AG20443 (cell line): ENCODE measurements around the gene MTG2.

Experiments used
- DNase-seq: peaks from one replicate; pipeline ENCODE4 v3.0.0; 2012; ENCODE audit warnings: low spot score, mixed read lengths

The MTG2 gene

GRCh38 chr20:62186887-62187866, 4.3 kb downstream of the MTG2 start:
- DNase-seq = peak; percentile 47

- no peak for DNase-seq
These were observed 8.0 kb downstream of the MTG2 start for GRCh38 chr20:62190639-62191411.

DNA sequence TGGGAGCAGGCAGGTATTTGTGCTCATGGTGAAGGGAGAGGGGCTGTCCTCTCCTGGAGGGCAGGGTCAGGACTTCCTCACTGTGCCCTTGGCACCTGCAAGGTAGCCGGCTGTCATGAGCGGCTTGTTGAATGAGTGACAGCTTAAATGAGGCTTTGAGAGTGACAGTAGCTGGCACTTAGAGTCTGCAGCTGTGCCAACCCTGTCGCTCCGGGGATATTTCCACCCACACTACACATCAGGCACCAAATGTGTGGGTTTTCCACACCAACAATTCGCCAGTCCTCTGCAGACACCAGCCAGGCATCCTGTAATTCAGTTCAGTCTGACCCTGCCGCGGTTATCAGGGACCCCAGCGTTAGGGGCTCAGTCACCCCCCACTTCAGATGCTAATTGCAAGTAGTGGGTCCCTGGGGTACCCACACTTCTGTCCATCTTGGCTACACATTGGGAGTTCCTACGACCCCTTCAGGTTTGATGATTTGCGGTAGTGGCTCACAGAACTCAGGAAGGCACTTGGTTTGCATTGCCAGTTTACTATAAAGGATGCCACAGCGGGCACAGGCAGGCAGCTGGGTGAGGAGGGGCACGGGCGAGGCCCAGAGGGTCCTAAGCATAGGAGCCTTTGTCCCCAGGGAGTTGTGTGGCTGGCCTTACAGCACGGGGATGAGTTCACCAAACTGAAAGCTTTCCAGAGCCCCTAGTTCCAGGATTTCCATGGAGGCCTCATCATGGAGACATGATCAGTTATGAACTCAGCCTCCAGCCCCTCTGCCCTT, 9.1 kb downstream of the MTG2 start:
- DNase-seq = no peak

DNA sequence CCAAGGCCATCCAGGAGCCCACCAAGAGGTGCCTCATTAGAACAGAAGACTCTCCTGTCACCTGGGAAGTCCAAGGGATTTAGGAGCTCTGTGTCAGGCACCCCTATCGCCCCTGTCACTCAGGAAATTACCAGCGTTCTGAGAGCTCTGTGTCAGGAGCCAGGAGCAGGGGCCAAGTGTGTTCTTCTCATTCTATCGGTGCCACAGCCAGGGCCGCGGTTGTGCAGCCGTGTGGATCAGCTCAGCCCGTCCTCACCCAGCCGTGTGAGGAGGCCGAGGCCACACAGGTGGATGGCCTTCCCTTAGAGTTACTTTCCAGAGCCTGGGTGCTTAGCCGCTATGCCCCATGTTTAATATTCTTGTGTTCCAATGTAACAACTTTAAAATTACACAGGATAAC, 9.8 kb downstream of the MTG2 start:
- no peak for DNase-seq

- DNase-seq = no peak
These were observed 10.5 kb downstream of the MTG2 start for GRCh38 chr20:62193079-62194025.

DNA sequence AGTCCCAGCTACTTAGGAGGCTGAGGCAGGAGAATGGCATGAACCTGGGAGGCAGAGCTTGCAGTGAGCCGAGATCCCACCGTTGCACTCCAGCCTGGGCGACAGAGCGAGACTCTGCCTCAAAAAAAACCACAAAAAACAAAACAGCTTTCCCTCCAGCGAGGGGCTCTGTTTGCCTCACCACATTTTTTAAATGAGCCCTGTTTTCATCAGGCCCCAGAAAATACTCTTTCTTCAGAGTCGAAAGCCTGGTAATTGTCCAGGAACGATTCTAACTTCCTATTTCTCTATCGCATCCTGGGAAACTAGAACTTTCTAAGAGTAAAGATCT, 12.2 kb downstream of the MTG2 start:
- no peak for DNase-seq

- no peak for DNase-seq
These were observed 12.9 kb downstream of the MTG2 start for GRCh38 chr20:62195736-62196135.

GRCh38 chr20:62196286-62196685, 13.5 kb downstream of the MTG2 start:
- DNase-seq = no peak

DNA sequence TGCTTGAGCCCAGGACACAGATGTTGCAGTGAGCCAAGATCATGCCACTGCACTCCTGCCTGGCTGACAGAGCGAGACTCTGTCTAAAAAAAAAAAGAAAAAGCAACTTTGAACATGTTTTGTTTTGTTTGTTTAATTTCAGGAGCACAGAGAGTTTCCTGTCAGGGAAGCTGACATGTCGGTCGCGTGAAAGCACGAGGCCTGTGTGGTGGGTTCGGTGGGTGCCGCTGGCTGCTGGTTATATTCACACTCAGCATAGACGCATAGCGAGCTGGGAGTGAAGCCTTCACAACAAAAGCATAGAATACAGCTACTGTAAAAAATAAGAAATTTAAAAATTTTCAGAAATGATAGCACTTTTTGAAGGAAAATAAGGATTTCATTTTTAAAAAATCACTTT, 14.5 kb downstream of the MTG2 start:
- no peak for DNase-seq

DNA sequence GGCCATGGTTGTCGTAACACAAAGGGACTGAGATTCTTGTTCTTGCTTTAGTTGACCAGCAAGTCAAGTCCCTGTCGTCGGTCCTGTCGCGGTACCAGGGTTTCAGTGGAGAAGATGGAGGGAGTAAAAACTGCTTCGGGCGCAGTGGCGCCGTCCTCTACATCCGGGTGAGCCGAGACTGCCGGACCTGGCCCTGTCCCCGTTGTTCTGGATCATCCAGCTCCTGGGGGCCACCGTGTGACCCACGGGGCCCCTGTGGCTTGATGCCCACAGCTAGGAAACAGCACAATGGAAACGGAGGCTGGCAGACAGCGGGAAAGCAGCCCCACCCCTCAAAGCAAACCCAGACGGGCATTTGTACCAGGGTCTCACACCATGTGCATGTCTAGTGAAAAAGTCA, 15.0 kb downstream of the MTG2 start:
- DNase-seq = no peak

GRCh38 chr20:62198496-62198895, 15.7 kb downstream of the MTG2 start:
- no peak for DNase-seq

DNA sequence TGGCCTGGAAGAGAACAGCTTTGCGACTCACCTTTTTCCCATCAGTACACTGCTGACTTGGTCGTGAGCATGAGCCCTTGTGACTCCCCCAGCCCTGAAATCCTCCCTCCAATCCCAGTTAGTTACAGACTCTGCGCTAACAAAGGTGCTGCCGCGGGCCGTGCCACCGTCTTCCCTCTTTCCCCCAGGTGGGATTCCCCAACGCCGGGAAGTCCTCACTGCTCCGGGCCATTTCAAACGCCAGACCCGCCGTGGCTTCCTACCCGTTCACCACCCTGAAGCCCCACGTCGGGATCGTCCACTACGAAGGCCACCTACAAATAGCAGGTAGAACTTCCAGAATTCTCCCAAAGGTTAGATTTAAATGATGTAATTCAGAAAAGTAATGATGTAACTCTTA, 16.1 kb downstream of the MTG2 start:
- no peak for DNase-seq

- no peak for DNase-seq
These were observed 17.8 kb downstream of the MTG2 start for GRCh38 chr20:62200491-62201172.

GRCh38 chr20:62201173-62202082, 18.6 kb downstream of the MTG2 start:
- DNase-seq = no peak

GRCh38 chr20:62202083-62202395, 19.2 kb downstream of the MTG2 start:
- no peak for DNase-seq

DNA sequence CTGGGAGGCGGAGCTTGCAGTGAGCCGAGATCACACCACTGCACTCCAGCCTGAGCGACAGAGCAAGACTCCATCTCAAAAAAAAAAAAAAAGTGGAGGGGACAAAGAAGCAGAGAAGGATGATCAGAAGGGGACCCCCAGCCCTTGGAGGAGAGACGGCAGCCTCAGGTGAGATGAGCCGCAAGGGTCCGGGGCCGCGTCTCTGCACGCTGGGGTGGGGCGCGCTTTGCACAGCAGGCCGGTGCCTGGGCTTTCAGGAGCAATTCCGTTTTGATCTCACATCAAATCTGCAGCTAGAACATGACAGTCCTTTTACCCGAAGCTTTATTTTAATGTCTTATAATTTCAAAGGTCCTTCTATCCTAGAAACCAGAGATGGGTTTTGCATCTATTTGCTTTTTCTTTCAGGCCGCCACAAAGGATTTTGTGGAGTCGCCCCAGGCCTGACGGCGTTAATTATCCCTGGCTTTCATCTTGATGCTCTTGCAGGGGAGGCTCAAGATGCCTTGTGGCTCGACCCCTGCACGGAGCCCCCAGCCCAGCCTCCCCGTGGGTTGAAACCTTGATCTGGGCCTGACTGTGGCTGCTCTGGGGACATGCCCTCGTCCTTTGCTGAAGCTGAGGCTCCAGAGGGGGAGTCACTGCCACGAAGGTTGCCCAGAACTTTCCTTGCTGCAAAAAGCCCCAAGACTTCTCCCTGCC, 20.0 kb downstream of the MTG2 start:
- DNase-seq = no peak

DNA sequence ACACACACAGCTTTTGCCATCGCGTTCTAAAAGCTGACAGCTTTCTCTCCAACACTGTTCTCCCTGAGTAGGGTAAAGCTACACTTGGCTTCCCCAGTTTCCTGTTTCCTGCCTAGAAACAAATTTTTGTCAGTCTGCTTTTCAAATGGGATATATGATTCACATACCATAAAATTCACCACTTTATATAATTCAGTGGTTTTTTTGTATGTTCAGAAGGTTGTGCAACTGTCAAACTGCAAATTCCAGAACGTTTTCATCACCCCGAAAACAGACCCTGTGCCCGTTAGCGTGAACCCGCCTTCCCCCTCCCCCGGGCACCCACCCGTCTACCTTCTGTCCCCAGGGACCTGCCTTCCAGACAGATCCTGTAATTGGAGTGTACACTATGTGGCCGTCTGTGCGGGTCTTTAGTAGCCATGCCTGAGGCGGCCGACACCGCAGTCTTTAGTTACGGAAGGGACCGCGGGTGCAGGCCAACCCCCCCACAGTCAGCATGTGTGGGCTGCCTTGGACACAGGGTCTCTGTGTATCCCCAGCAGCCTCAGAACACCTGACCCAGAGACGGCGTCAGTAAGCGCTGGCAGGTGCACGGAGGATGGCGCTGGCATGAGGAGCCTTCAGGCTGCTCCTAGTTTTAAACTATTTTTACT, 20.7 kb downstream of the MTG2 start:
- no peak for DNase-seq

DNA sequence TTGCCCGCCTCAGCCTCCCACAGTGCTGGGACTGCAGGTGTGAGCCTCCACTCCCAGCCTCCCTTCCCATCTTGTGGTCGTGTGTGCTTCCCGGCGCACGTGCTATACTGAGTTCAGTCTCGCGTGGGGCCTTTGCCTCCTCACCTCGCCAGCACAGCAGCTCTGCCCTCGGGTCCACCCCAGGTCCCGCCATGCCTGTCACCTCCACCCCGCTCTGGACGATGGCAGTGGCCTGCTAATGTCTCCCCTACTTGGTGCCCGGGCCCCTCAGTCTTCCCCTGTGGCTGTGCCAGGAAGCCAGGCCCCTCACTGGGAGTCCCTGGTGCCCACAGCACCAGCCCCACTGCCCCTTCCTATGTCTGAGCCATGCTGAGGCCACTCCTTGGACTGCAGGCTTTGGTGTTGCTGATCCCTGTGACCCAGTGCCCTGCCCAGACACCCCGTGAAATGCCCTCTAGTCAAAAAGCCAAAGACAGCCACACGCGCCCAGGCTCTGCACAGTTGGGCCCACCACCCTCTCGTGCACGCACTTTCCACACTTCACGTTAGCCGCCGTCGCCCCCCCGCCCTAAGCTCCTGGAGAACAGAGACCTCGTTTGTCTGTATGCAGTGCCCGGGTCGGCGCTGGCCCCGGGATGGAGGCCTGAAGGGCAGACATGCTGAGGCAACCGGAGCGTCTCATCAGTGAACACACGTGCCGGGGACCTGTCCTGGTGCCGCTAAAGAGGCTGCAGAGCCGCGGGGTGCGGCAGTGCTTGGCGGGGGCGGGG, 23.0 kb downstream of the MTG2 start:
- no peak for DNase-seq
